Loucy (cell line): ENCODE measurements around the gene CADM4.

Experiments used
- CTCF ChIP-seq: fragments of 200-600 bp; sonication (generic); conservative IDR thresholded peaks from 2 replicates; pipeline ENCODE4 v1.5.1; 2014; ENCODE audit warnings: mild to moderate bottlenecking, antibody characterized with exemption, low read length
- EZH2phosphoT487 ChIP-seq: fragments of 200-600 bp; IDR thresholded peaks from 2 replicates; pipeline ENCODE4 v1.6.1; 2018; ENCODE audit warnings: antibody characterized with exemption, mild to moderate bottlenecking, moderate library complexity, borderline replicate concordance

GRCh38 chr19:43574424-43575155, 65.1 kb downstream of the CADM4 start:
- TF ChIP-seq CTCF (no peak), EZH2phosphoT487 (no peak)
